Muscle layer of colon (tissue), 2 donors: Measurements from ENCODE around the gene CCDC80.
"Not testable (repeated sequence)": the region's sequence is repeated elsewhere in the genome, so short reads cannot be mapped to it uniquely, and the experiment has no call there.

ENCODE experiments used
- H3K27ac ChIP-seq: one replicate; pipeline ENCODE4 v1.7.0; 2013; ENCODE audit warnings: low read depth, mild to moderate bottlenecking, low read length, moderate library complexity
- H3K27me3 ChIP-seq, 2 donors: one replicate each; pipeline ENCODE4 v1.7.0; 2013; ENCODE audit warnings: low read length in 2 of 2, mild to moderate bottlenecking in 2 of 2; ENCODE audit not compliant: insufficient read depth in 2 of 2, control insufficient read depth in 1 of 2
- H3K36me3 ChIP-seq: one replicate; pipeline ENCODE4 v1.7.0; 2013; ENCODE audit warnings: mild to moderate bottlenecking, low read length; ENCODE audit not compliant: insufficient read depth
- H3K4me1 ChIP-seq: one replicate; pipeline ENCODE4 v1.7.0; 2013; ENCODE audit warnings: mild to moderate bottlenecking, low read length; ENCODE audit not compliant: insufficient read depth
- H3K4me3 ChIP-seq, 2 donors: one replicate each; pipeline ENCODE4 v1.7.0; 2013; ENCODE audit warnings: low read length in 2 of 2, low read depth in 1 of 2, mild to moderate bottlenecking in 1 of 2, moderate library complexity in 1 of 2
- H3K9ac ChIP-seq: one replicate; pipeline ENCODE4 v1.7.0; 2013; ENCODE audit warnings: low read length
- H3K9me3 ChIP-seq: one replicate; pipeline ENCODE4 v1.7.0; 2013; ENCODE audit warnings: mild to moderate bottlenecking, low read length
- donor health status: abdominal sarcoma.
- donor health status: Adenocarcinoma of cecum.

CCDC80 gene

GRCh38 chr3:112676659-112677234, 35.8 kb upstream of the CCDC80 start:
- H3K9ac ChIP-seq, result no peak overlapping the region
- no peaks in the 10 kb centered on the region for H3K9me3 ChIP-seq
- H3K4me3 ChIP-seq, result no peak overlapping the region
- no peaks in the 10 kb centered on the region for H3K36me3 ChIP-seq
- no peaks in the 10 kb centered on the region for H3K27me3 ChIP-seq
- H3K4me1 ChIP-seq, result peaks cover 12% of the 10 kb centered on the region
- no peak overlapping the region for H3K27ac ChIP-seq

GRCh38 chr3:112675943-112676535, 35.1 kb upstream of the CCDC80 start:
- H3K27ac ChIP-seq, result no peak overlapping the region
- H3K4me3 ChIP-seq, result no peak overlapping the region
- H3K36me3 ChIP-seq, result no peaks in the 10 kb centered on the region
- no peaks in the 10 kb centered on the region for H3K27me3 ChIP-seq
- H3K9me3 ChIP-seq, result no peaks in the 10 kb centered on the region
- no peak overlapping the region for H3K9ac ChIP-seq
- H3K4me1 ChIP-seq, result peaks cover 16% of the 10 kb centered on the region

- peaks cover 16% of the 10 kb centered on the region for H3K4me1 ChIP-seq
- H3K36me3 ChIP-seq, result no peaks in the 10 kb centered on the region
- H3K9ac ChIP-seq, result no peak overlapping the region
- H3K9me3 ChIP-seq, result no peaks in the 10 kb centered on the region
- H3K27ac ChIP-seq, result no peak overlapping the region
- H3K4me3 ChIP-seq, result no peak overlapping the region
- no peaks in the 10 kb centered on the region for H3K27me3 ChIP-seq
These were observed 34.4 kb upstream of the CCDC80 start for GRCh38 chr3:112675349-112675748.

- Histone ChIP-seq H3K4me1 (peaks cover 16% of the 10 kb centered on the region), H3K9me3 (no peaks in the 10 kb centered on the region), H3K4me3 (no peak overlapping the region), H3K9ac (no peak overlapping the region), H3K27ac (no peak overlapping the region), H3K36me3 (no peaks in the 10 kb centered on the region), H3K27me3 (no peaks in the 10 kb centered on the region)
These were observed 32.0 kb upstream of the CCDC80 start for GRCh38 chr3:112672716-112673541.

- Histone ChIP-seq H3K27ac (no peak overlapping the region), H3K4me1 (peaks cover 16% of the 10 kb centered on the region), H3K9me3 (no peaks in the 10 kb centered on the region), H3K36me3 (no peaks in the 10 kb centered on the region), H3K9ac (no peak overlapping the region), H3K27me3 (no peaks in the 10 kb centered on the region), H3K4me3 (no peak overlapping the region)
These were observed 31.2 kb upstream of the CCDC80 start for GRCh38 chr3:112671930-112672715.

GRCh38 chr3:112670824-112671223, 29.9 kb upstream of the CCDC80 start:
- Histone ChIP-seq H3K36me3 (no peaks in the 10 kb centered on the region), H3K9ac (no peak overlapping the region), H3K27ac (no peak overlapping the region), H3K4me1 (peaks cover 11% of the 10 kb centered on the region), H3K27me3 (no peaks in the 10 kb centered on the region), H3K4me3 (no peak overlapping the region), H3K9me3 (no peaks in the 10 kb centered on the region)

- no peaks in the 10 kb centered on the region for H3K27me3 ChIP-seq
- H3K36me3 ChIP-seq, result no peaks in the 10 kb centered on the region
- peaks cover 11% of the 10 kb centered on the region for H3K4me1 ChIP-seq
- H3K9me3 ChIP-seq, result no peaks in the 10 kb centered on the region
- no peak overlapping the region for H3K4me3 ChIP-seq
- H3K27ac ChIP-seq, result no peak overlapping the region
- no peak overlapping the region for H3K9ac ChIP-seq
These were observed 26.7 kb upstream of the CCDC80 start for GRCh38 chr3:112667599-112667998.

- not testable (repeated sequence) for H3K27ac ChIP-seq, H3K4me1 ChIP-seq, H3K9me3 ChIP-seq, H3K36me3 ChIP-seq, H3K4me3 ChIP-seq, H3K27me3 ChIP-seq, H3K9ac ChIP-seq
These were observed 24.1 kb upstream of the CCDC80 start for GRCh38 chr3:112665009-112665408.

- H3K27ac ChIP-seq, result no peak overlapping the region
- H3K27me3 ChIP-seq, result no peaks in the 10 kb centered on the region
- H3K9ac ChIP-seq, result no peak overlapping the region
- peaks cover 15% of the 10 kb centered on the region for H3K4me1 ChIP-seq
- H3K36me3 ChIP-seq, result no peaks in the 10 kb centered on the region
- no peaks in the 10 kb centered on the region for H3K9me3 ChIP-seq
- H3K4me3 ChIP-seq, result no peak overlapping the region
These were observed 15.1 kb upstream of the CCDC80 start for GRCh38 chr3:112656043-112656442.

- no peak overlapping the region for H3K27ac ChIP-seq
- H3K4me1 ChIP-seq, result peaks cover 15% of the 10 kb centered on the region
- no peaks in the 10 kb centered on the region for H3K27me3 ChIP-seq
- H3K4me3 ChIP-seq, result no peak overlapping the region
- no peaks in the 10 kb centered on the region for H3K36me3 ChIP-seq
- H3K9ac ChIP-seq, result no peak overlapping the region
- H3K9me3 ChIP-seq, result no peaks in the 10 kb centered on the region
These were observed 14.0 kb upstream of the CCDC80 start for GRCh38 chr3:112654979-112655378.

GRCh38 chr3:112654492-112654891, 13.5 kb upstream of the CCDC80 start:
- H3K9ac ChIP-seq, result no peak overlapping the region
- H3K27me3 ChIP-seq, result no peaks in the 10 kb centered on the region
- H3K27ac ChIP-seq, result no peak overlapping the region
- H3K4me1 ChIP-seq, result peaks cover 15% of the 10 kb centered on the region
- no peaks in the 10 kb centered on the region for H3K9me3 ChIP-seq
- no peak overlapping the region for H3K4me3 ChIP-seq
- H3K36me3 ChIP-seq, result no peaks in the 10 kb centered on the region
